Effector memory CD4-positive, alpha-beta T cell (primary cell): ENCODE measurements around the gene STAB2.

Source experiments
- DNase-seq, 3 donors: peaks; one replicate each; pipeline ENCODE4 v3.0.0-alpha.2; 2020
- H3K27ac ChIP-seq: 2 replicates; pipeline ENCODE4 v1.7.0; 2013; ENCODE audit warnings: mild to moderate bottlenecking, low read length, moderate library complexity; ENCODE audit not compliant: insufficient read depth, poor library complexity, severe bottlenecking
- H3K27me3 ChIP-seq: replicated peaks from 2 replicates; pipeline ENCODE4 v1.7.0; 2013; ENCODE audit warnings: mild to moderate bottlenecking, low read length; ENCODE audit not compliant: insufficient read depth, control insufficient read depth, poor library complexity, severe bottlenecking
- H3K36me3 ChIP-seq: 2 replicates; pipeline ENCODE4 v1.7.0; 2013; ENCODE audit warnings: mild to moderate bottlenecking, low read length, moderate library complexity; ENCODE audit not compliant: control insufficient read depth, insufficient read depth
- H3K4me1 ChIP-seq: 2 replicates; pipeline ENCODE4 v1.7.0; 2013; ENCODE audit warnings: low read length, mild to moderate bottlenecking; ENCODE audit not compliant: control insufficient read depth, insufficient read depth, poor library complexity, severe bottlenecking
- H3K4me3 ChIP-seq: 2 replicates; pipeline ENCODE4 v1.7.0; 2013; ENCODE audit warnings: low read length, low read depth, mild to moderate bottlenecking; ENCODE audit not compliant: insufficient read depth, poor library complexity, severe bottlenecking
- H3K9me3 ChIP-seq: 2 replicates; pipeline ENCODE4 v1.7.0; 2013; ENCODE audit warnings: mild to moderate bottlenecking, low read length, moderate library complexity; ENCODE audit not compliant: control insufficient read depth

STAB2 gene

DNA sequence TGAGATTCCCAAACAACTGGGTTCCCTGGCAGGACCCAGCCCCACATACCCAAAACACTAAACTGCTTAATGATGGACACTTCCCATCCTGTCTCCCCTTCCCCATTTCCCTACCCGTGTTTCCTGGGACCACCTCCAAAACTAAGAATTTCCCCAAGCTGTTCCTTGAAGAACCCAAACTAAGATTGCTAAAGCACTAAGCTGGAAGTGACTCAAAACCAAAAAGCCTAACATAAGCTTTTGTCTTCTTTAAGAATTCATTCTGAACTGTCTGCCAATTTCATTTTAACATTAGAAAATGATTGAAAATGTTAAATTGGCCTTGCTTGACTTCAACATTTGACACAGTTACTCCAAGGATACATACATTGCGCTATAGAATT, 29.5 kb upstream of the STAB2 start:
- Histone ChIP-seq H3K4me1 (no peaks in the 10 kb centered on the region), H3K27me3 (no peaks in the 10 kb centered on the region), H3K27ac (no peak overlapping the region), H3K4me3 (no peak overlapping the region), H3K9me3 (no peaks in the 10 kb centered on the region), H3K36me3 (no peaks in the 10 kb centered on the region)
- DNase-seq, result no peak

- no peak overlapping the region for H3K4me3 ChIP-seq
- DNase-seq, result no peak
- H3K9me3 ChIP-seq, result no peaks in the 10 kb centered on the region
- H3K4me1 ChIP-seq, result no peaks in the 10 kb centered on the region
- H3K27me3 ChIP-seq, result no peaks in the 10 kb centered on the region
- no peak overlapping the region for H3K27ac ChIP-seq
- H3K36me3 ChIP-seq, result no peaks in the 10 kb centered on the region
Measured at GRCh38 chr12:103558879-103559278, 28.2 kb upstream of the STAB2 start.

- H3K4me1 ChIP-seq, result no peaks in the 10 kb centered on the region
- no peaks in the 10 kb centered on the region for H3K36me3 ChIP-seq
- no peak for DNase-seq
- H3K4me3 ChIP-seq, result no peak overlapping the region
- H3K27ac ChIP-seq, result no peak overlapping the region
- no peaks in the 10 kb centered on the region for H3K27me3 ChIP-seq
- no peaks in the 10 kb centered on the region for H3K9me3 ChIP-seq
Measured at GRCh38 chr12:103560604-103561101, 26.4 kb upstream of the STAB2 start.

DNA sequence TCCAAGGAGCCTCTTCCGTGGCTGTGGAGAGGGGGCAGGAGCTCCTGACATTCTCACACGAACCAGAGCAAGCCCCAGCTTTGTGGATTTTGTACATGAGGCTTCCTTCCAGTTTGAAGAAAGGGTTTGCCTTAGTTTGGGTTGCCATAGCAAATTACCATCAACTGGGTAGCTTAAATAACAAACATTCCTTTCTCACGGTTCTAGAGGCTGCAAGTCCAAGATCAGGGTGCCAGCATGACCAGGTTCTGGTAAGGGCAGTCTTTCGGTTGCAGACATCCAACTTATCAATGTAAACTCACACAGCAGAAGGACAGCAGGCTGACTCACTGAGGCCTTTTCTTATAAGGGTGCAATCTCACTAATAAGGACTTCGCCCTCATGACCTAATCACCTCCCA, 25.9 kb upstream of the STAB2 start:
- Histone ChIP-seq H3K9me3 (no peaks in the 10 kb centered on the region), H3K27me3 (no peaks in the 10 kb centered on the region), H3K4me1 (no peaks in the 10 kb centered on the region), H3K36me3 (no peaks in the 10 kb centered on the region), H3K4me3 (no peak overlapping the region), H3K27ac (no peak overlapping the region)
- no peak for DNase-seq

DNA sequence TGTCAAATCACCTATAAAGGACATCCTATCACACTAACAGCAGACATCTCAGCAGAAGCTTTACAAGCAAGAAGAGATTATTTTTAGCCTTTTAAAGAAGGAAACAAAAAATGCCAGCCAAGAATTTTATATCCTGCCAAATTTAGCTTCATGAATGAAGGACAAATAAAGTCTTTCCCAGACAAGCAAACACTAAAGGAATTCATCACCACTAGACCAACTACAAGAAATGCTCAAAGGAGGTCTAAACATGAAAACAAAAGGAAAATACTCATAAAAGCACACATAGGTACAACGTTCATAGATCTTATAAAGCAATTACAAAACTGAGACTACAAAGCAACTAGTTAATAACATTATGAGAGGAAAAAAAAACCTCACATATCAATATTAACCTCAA, 20.7 kb upstream of the STAB2 start:
- no peak for DNase-seq
- H3K36me3 ChIP-seq, result no peaks in the 10 kb centered on the region
- H3K9me3 ChIP-seq, result no peaks in the 10 kb centered on the region
- no peaks in the 10 kb centered on the region for H3K4me1 ChIP-seq
- H3K27me3 ChIP-seq, result no peaks in the 10 kb centered on the region
- no peak overlapping the region for H3K27ac ChIP-seq
- H3K4me3 ChIP-seq, result no peak overlapping the region

- Histone ChIP-seq H3K4me3 (no peak overlapping the region), H3K36me3 (no peaks in the 10 kb centered on the region), H3K27me3 (no peaks in the 10 kb centered on the region), H3K9me3 (no peaks in the 10 kb centered on the region), H3K4me1 (no peaks in the 10 kb centered on the region), H3K27ac (no peak overlapping the region)
- DNase-seq, result no peak
Measured at GRCh38 chr12:103569278-103569677, 17.8 kb upstream of the STAB2 start.

GRCh38 chr12:103571286-103571685, 15.8 kb upstream of the STAB2 start:
- no peak overlapping the region for H3K27ac ChIP-seq
- no peak overlapping the region for H3K4me3 ChIP-seq
- H3K36me3 ChIP-seq, result no peaks in the 10 kb centered on the region
- no peaks in the 10 kb centered on the region for H3K4me1 ChIP-seq
- H3K27me3 ChIP-seq, result no peaks in the 10 kb centered on the region
- DNase-seq, result no peak
- no peaks in the 10 kb centered on the region for H3K9me3 ChIP-seq

DNA sequence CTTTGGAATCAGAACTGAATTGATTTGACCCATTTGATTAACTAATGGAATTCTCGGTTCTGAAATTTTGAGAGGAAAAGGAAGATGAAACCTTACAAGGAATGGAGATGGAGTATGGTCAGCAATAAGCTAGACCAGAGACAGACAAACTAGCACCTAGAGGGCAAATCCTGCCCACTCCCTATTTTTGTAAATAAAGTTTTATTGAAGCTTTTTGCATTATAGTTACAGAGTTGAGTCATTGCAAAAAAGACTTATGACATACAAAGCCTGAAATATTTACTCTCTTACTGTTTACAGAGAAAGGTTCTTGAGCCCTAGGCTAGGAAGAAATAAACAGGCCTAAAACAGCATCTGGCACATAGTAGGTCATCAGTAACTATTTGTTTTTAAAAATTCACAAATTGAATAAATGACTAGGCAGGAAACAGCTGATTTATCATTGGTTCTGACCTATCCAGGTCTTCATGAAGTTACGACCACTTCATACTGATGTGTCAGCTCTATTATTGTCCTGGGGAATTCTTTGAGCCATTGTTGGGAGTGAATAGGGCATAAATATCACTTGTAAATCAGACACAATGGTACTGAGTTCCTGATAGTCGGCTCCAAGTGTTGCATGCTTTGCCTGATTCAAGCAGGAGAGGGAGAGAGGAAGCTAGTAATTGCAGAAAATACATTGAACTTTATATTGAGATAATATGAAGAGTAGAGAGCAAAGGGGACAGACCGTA, 14.6 kb upstream of the STAB2 start:
- H3K9me3 ChIP-seq, result no peaks in the 10 kb centered on the region
- no peak overlapping the region for H3K4me3 ChIP-seq
- no peaks in the 10 kb centered on the region for H3K27me3 ChIP-seq
- no peaks in the 10 kb centered on the region for H3K4me1 ChIP-seq
- H3K27ac ChIP-seq, result no peak overlapping the region
- no peaks in the 10 kb centered on the region for H3K36me3 ChIP-seq
- DNase-seq, result no peak

- no peaks in the 10 kb centered on the region for H3K9me3 ChIP-seq
- no peak for DNase-seq
- H3K27me3 ChIP-seq, result no peaks in the 10 kb centered on the region
- H3K36me3 ChIP-seq, result no peaks in the 10 kb centered on the region
- no peak overlapping the region for H3K4me3 ChIP-seq
- no peaks in the 10 kb centered on the region for H3K4me1 ChIP-seq
- no peak overlapping the region for H3K27ac ChIP-seq
Measured at GRCh38 chr12:103573185-103573584, 13.9 kb upstream of the STAB2 start.

GRCh38 chr12:103578926-103579325, 8.1 kb upstream of the STAB2 start:
- H3K4me3 ChIP-seq, result no peak overlapping the region
- H3K36me3 ChIP-seq, result no peaks in the 10 kb centered on the region
- H3K9me3 ChIP-seq, result no peaks in the 10 kb centered on the region
- no peak overlapping the region for H3K27ac ChIP-seq
- H3K4me1 ChIP-seq, result no peaks in the 10 kb centered on the region
- no peaks in the 10 kb centered on the region for H3K27me3 ChIP-seq
- DNase-seq, result no peak
